ENCODE data around the gene GRIA3.

GRCh38 chrX:123425471-123425870 is 241.4 kb downstream of the GRIA3 start:
- TF ChIP-seq ZNF274 (IDR thresholded peaks at IDR 0.05; ENCODE audit: low read depth, low read length) (no peak), YY1 (IDR thresholded peaks at IDR 0.05; ENCODE audit: insufficient read depth, insufficient read length) (no peak), SUZ12 (IDR thresholded peaks at IDR 0.05; ENCODE audit: extremely low read depth, insufficient read depth, insufficient read length) (no peak)

Measured in NT2/D1 (cell line).